NCI-H524 (cell line): ENCODE results near the gene DNM2.
A peak's percentile ranks its signal among the peaks of the same experiment; 100 is the strongest.
"Not testable (repeated sequence)": the region's sequence is repeated elsewhere in the genome, so short reads cannot be mapped to it uniquely, and the experiment has no call there.

Experiments
- DNase-seq, 2 experiments: peaks; one replicate each; lab custom pipeline; 2025; lab: John Stamatoyannopoulos, UW

Gene DNM2

DNA sequence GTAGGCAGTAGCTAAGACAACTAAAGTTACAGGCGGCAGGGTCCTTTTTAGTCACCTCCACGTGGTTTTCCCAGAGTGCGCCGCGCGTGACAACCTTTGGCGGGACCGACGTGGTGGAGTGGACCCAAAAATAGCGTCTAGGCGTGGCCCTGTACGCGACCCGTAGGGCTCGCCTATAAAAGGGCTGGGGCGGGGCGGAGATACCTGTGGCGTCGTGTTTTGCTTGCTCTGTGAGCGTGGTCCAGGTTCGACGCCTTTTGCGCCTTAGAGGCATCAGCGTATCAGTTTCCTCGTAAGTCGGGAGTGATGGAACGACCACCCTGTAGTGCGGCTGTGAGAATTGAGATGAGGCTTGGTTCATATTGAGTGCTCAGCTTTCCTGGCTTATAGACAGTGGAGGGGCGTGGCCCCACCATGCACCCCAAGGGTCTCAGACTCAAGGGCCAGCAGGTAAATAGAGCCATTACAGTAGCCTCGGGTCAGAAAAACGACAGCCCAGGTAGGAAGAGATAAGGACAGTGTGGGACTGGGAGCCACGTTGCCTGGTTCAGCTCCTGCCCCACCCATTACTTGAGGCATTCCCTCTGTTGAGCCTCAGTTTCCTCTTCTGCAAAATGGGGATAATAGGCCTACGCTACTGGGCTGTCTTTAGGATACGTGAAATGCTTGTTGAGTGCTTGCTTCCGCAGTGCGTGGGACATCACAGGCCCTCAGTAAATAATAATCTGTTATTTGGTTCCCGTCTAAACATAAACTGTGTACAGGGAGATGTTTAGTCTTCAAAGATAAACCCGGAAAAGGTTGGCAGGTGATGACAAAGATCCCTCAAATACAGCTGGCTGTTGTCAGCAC, 118.8 kb downstream of the DNM2 start:
- DNase-seq = peak in 1 of 2 experiments; percentile 94

DNA sequence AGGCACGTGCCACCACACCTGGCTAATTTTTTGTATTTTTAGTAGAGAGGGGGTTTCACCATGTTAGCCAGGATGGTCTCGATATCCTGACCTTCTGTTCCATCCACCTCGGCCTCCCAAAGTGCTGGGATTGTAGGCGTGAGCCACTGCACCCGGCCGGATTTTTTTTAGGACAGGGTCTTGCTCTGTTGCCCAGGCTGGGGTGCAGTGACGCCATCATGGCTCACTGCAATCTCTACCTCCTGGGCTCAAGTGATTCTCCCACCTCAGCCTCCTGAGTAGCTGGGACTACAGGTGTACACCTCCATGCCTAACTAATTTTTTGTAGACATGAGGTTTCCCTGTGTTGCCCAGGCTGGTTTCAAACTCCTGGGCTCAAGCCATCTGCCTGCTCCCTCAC, 119.8 kb downstream of the DNM2 start:
- DNase-seq = not testable (repeated sequence)

DNA sequence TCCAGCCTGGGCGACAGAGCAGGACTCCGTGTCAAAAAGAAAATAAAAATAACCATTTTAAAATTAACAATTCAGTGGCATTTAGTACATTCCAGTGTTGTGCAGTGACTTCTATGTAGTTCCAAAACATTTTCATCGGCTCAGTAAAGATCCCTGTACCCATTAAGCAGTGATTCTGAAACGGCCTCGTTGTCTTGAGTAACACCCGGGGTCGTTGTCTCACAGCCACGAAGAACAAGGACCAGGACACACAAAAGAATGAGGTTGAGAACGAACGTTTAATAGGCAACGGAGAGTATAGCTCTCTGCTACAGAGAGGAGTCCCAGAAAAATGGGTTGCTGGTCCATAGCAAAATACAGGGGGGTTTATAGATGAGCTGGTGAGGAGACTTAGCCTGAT, 120.5 kb downstream of the DNM2 start:
- DNase-seq = no peak

DNA sequence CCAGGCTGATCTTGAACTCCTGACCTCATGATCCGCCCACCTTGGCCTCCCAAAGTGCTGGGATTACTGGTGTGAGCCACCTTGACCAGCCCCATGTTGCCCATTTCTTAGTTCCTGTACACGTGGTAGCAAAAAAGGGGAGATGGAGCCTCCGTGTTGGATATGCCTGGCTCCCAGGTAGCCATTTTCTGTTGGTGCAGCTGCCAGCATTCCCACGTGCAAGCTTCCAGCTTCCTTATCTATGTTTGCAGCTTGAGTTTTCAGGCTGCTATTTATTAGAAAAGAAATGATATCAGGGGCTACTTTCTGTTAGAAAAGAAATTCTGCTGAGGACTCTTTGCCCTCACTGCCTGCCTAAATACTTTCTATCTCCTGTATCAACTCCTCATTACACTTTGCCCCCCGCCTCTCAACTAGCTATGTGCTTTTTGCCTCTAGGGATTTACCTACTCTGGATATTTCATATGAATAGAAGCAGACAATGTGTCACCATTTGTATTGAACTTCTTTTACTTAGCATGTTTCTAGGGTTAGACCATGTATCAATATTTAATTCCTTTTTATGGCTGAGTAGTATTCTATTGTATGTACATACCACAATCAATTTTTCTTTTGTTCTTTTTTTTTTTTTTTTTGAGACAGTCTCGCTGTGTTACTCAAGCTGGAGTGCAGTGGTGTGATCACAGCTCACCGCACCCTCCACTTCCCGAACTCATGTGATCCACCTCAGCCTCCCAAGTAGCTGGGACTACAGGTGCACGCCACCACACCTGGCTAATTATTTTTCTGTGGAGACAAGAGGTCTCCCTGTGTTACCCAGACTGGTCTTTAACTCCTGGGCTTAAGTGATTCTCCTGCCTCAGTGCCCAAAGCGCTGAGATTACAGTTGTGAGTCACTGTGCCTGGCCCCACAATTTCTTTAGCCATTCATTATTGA, 121.5 kb downstream of the DNM2 start:
- no peak for DNase-seq

DNA sequence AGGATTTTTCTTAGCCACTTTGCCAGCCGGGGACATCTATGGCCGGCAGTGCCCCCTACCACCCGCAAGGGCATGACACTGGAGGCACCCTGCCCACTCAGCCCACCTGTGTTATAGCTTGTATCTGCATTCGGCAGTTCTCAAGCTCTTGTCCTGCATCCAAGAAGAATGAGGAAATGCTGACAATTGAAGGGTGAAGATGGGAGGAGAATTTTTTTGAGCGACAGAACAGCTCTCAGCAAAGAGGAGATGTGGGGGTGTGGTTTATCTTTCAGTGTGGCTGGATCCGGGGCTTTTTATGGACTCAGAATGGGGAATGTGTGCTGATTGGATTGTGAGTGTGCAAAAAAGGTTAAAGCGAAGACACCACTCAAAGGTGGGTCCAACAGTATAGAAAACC, 124.9 kb downstream of the DNM2 start:
- DNase-seq = no peak

DNA sequence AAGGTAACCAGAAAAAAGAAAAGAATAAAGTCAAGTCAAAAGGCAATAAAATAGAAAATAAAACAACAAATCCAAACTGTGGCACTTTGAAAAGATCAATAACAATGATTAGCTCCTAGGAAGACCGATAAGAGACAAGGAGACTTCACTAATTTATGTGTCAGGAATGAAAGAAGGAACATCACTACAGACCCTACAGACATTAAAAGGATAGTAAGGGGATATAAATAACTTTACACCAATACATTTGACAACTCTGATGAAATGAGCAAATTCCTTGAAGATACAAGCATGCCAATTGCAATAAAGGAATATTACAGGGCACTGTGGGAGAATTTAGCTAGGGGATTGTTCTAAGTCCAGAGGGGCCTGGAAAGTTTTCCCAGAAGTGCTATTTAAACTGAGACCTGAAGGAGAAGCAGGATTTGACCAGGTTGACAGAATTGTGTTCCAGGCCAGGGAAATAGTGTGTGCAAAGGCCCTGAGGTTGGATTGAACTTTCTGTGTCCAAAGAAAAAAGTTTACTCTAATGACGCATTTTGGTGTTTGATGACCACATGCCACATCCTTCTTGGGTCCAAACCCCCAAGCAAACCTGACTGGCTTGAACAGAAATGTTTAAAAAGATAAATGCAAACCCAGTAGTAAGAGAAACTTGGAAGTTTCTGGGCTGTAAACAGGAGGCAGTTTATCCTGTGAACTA, 128.8 kb downstream of the DNM2 start:
- no peak for DNase-seq

DNA sequence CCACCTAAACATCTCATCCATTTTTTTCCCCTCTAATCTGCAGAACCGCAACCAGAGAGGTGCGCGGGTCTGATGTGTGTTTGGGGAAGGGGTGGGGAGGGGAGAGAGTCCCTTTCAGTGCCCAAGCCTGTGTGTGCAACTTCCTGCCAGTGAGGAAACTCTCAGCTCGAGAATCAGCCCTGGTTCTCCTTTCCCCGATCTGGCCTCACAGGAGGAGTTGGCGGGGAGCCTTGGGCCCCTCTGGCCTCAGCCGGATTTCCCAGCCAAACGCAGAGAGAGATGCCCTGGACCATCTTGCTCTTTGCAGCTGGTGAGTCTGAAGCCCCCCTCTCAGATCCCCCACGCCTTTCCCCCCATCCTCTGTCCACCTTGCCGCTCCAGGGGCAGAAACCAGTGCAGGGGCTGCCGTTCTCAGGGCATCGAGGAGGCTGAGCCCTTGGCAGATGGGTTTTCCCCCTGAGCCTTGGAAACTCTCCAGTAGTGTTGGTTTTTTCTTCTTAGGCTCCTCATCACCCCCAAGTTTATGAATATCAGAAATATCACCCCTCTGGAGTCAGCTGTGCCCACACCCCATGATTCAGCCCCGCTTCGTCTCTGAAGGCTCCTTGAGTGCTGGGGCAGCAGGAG, 130.5 kb downstream of the DNM2 start, which contains the start of gene C19orf38:
C19orf38 (plus strand) TSS at position 186 of the 627 bp plus-strand sequence; CDS start at position 280, 94 bp downstream.
- no peak for DNase-seq

DNA sequence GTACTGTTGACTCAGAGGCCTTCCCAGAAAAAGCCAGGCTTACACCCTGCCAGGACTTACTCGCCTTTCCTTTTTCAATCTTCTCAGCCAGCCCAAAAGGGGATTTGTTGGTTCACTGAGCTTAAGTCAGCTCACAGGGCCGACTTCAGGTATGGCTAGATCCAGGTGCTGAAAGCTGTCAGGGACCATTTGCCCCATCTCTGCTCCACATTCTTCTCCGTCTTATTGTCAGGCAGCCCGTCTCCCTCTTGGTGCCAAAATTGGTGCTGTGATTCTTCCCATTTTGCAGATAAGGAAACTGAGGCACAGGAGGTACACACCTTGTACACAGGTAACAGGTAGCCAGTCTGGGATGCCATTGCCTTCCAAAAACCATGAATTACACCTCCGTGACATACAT, 132.8 kb downstream of the DNM2 start:
- DNase-seq = no peak

DNA sequence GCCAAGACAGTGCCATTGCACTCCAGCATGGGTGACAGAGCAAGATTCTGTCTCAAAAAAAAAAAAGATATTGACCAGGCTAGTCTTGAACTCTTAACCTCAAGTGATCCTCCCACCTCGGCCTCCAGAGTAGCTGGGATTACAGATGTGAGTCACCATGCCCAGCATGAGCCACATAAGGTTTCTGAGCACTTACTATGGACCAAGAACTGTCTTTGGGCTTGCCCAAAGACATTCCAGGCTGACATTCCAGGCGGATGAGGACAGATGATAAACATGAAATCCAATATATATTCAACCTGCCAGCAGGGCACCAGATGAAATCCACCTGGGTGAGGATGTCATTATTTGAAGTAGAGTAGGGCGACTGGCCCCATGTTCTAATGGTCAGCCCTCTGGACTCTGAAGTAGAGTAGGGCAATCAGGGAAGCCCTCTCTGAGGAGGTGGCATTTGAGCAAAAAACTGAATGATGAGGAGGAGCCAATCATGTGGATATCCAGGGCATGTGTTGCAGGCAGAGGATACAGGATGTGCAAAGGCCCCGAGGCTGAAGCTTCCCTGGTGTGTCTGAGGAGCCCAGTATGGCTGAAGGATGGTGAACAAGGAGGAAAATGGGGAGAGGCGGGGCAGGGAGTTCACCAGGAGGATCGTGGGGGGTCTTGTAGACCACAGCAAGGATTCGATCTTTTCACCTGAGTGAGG, 134.4 kb downstream of the DNM2 start:
- no peak for DNase-seq

DNA sequence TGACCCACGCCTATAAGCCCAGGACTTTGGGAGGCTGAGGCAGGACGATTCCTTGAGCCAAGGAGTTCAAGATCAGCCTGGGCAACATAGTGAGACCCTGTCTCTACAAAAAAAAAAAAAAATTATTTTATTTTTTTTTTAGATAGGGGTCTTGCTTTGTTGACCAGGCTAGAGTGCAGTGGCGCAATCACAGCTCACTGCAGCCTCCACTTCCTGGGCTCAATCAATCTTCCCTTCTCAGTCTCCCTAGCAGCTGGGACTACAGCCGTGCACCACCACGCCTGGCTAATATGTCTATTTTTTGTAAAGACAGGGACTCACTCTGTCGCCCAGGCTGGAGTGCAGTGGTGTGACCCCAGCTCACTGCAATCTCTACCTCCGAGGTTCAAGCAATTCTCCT, 135.1 kb downstream of the DNM2 start:
- no peak for DNase-seq

DNA sequence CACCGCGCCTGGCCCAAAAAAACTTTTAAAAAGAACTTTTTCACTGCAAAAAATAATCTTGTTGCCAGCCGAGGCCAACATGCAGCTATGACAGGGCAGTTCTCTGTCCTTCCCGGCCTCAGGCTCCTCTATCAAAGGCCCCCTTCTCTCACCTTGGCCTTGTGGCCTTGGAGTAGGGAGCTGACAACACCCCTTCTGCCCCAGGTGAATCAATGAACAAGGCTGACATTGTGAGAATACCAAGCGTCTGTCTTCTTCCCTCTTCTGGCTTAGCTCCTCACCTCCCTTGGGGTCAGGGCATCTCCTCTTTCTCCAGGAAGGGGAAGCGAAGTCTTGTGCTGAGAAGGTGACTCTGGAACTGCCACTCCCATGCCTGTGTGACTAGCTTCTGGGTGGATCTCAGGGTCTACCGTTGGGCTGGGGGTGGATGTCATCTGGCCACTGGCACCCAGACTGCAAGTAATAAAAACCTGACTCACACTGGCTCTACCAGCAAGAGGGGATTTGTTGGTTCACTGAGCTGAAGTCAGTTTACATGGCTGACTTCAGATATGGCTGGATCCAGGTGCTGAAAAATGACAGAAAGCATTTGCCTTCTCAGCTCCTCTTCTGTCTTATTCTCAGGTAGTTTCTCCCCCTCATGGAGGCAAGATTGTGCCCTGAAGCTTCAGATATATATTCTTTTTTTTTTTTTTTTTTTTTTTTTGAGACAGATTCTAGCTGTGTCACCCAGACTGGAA, 136.6 kb downstream of the DNM2 start:
- no peak for DNase-seq

DNA sequence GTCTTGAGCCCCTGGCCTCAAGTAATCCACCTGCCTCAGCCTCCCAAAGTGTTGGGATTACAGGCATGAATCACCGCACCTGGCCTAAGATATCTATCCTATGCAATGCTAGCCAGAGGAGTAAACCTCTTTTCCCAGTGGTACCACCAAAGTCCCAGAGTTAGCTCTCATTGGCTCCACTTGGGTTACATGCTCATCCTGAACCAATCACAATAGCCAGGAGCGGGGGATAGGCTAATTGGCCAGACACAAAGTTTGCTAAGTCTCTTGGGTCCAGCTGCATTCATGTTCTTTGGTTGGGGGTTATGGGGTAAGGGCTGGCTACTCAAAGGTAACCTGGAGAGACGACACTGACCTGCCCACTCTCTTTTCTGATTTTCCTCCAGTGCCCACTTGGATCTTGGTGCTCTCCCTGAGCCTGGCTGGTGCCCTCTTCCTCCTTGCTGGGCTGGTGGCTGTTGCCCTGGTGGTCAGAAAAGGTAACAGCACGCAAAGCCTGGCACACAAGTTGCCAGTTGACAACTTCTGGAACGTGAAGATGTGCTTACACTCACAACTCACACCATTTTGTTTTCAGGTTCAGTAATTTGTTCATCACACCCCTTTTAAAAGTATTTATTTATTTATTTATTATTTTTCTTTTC, 138.1 kb downstream of the DNM2 start:
- peak in 1 of 2 experiments; percentile 29 for DNase-seq

DNA sequence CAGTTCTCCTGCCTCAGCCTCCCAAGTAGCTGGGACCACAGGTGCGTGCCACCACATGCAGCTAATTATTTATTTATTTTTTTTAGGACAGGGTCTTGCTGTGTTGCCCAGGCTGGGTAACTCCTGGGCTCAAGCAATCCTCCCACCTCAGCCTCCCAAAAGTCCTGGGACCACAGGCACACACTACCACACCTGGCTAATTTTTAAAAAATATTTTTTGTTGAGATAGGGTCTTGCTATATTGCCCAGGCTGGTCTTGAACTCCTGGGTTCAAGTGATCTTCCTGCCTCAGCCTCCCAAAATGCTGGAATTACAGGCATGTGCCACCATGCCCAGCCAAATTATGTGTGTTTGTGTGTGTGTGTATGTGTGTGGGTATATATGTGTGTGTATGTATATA, 139.0 kb downstream of the DNM2 start:
- DNase-seq = not testable (repeated sequence)

DNA sequence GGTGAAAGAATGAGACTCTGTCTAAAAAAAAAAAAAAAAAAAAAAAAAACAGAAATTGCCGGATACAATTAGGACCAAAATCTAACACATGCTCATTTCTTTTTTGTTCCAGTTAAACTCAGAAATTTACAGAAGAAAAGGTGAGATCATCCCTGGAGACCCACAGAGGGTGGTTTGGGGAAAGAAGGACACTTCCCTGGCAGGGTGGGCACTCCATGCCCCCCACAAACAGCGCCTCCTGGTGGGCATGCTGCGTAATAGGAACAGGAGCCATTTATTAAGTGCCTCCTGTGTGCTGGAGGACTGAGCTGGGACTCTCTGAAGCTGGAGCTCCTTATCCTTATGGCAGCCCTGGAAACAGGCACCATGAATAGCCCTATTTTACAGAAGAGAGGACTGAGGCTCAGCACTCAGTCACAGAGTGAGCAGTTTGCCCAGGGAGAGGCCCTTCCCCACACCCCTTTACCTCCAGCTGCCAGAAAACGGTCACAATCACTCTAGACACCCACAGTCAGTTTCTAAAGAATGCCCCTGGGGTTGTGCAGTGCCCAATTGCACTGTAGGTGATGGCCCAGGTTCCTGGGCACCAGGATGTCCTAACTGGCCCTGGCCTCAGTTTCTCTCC, 140.4 kb downstream of the DNM2 start:
- peak in 1 of 2 experiments; percentile 47 for DNase-seq

DNA sequence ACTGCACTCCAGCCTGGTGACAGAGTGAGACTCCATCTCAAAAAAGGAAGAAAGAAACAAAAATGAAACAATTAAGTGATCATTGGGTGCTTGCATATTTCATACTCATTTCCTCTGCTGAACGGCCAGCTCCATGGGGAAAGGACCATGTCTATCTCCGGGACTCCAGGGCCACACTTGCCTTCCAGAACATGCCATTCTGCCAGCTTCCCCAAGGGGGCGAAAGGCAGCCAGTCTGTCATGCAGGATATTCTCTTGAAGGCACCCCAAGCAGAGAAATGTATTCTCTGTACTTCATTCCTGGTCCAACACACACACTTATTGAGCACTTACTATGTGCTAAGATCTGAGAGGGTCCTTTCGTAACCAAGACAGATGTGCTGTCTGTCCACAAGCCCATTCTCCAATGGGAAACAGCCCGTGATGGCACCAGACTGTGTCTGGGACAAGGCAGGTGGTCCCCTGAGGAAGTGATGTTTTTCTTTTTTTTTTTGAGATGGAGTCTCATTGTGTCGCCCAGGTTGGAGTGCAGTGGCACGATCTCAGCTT, 143.3 kb downstream of the DNM2 start:
- DNase-seq = peak in 1 of 2 experiments; percentile 43

DNA sequence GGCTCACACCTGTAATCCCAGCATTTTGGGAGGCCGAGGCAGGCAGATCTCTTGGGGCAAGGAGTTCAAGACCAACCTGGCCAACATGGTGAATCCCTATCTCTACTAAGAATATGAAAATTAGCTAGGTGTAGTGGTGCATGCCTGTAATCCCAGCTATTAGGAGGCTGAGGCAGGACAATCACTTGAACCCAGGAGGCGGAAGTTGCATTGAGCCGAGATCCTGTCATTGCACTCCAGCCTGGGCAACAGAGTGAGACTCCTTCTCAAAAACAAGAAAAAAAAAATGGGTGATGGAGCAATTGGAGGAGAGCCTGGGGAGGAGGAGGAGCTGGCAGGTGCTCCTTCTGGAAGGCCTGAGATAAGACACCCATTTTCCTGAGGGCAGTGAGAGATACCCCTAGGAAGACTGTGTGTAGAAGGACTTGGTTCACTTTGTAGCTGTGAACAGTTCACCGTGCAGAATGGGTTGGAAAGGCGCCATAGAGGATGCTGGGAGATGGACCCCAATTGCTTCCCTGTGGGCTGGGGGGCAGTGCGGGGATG, 144.8 kb downstream of the DNM2 start:
- no peak for DNase-seq

DNA sequence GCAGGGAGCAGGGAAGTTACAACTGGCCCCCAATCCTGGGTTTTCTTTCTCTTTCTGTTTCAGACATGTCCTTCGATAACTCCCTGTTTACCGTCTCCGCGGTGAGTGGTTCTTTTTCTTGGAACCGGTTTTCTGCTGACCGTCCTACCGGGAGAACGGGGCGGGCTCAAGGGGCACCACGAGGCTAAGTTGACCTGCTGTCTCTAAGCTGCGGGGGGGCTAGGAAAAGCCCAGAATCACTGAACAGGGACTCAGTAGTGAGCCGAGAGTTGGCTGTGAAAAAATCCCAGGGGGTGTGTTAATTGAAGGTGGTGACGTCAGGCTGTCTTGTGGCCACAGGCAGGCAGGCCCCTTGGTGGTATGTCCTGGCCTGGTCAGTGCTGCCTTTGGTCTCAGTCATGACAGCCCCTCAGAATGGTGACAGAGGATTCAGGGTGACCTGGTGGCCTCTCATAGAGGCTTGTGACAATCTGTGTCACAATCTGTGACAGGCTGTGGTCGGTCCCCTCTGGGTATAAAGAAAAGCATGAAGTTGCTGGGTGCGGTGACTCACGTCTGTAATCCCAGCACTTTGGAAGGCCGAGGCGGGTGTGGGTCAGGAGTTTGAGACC, 145.3 kb downstream of the DNM2 start:
- no peak for DNase-seq

DNA sequence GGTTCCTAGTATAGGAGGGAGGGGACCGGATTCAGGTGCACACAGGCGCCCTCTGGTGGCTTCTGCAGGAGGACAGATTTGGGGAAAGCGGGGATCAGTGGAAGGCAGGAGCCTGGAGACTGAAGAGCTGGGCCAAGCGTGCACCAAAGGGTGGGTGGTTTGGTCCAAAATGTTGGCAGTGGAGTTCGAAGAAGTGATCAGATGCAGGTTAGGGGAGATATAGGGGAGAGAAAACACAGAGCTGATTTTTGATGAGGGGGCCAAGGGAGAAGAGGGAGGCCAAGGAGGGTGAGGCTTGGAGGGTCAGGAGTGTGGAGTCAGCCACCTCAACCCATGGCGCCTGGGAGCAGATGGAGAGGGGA, 146.6 kb downstream of the DNM2 start:
- peak; percentile 56 to 77 for DNase-seq
